GM12878 (cell line): ENCODE results near the gene SHF. TPM values are rescaled to one million over a fixed set of nuclear protein-coding genes. Genes with fewer than 3 reads are reported as not detected.

Experiments used
- ATAC-seq: fragments of 200-7000 bp; cut with Tn5 transposase; 3 replicates; pipeline ENCODE4 v1.9.1; 2020; ENCODE audit warnings: mild to moderate bottlenecking, moderate library complexity
- BruUV-seq: library from RNA; stranded (reverse); fragments of 400-500 nt; replicated peaks from 2 replicates; lab custom pipeline; 2021; lab: Mats Ljungman, UMichigan
- CTCF ChIA-PET: fragments of 300-600 bp; sonication (Branson Sonifier 250); formaldehyde crosslinking; extraction: SDS; loops from one replicate; lab custom pipeline; 2021; ENCODE audit warnings: inconsistent platforms; lab: Yijun Ruan, JAX
- POLR2A ChIA-PET: fragments of 350-600 bp; formaldehyde crosslinking; extraction: SDS; loops from one replicate; lab custom pipeline; 2021; ENCODE audit warnings: inconsistent platforms; lab: Charles Lee
- RAD21 ChIA-PET: fragments of 300-600 bp; sonication (Branson Sonifier 250); formaldehyde crosslinking; loops from one replicate; lab custom pipeline; 2023; ENCODE audit warnings: antibody characterized with exemption; ENCODE audit not compliant: unreplicated experiment; lab: Charles Lee
- SMC1A ChIA-PET: fragments of 300-600 bp; sonication (Branson Sonifier 250); formaldehyde crosslinking; loops from one replicate; lab custom pipeline; 2023; ENCODE audit not compliant: unreplicated experiment, uncharacterized antibody; lab: Charles Lee
- DNase-seq: peaks from one replicate; pipeline ENCODE4 v3.0.0-alpha.2; 2011; ENCODE audit warnings: low read depth, low spot score
- FAIRE-seq: peaks from 3 replicates; lab custom pipeline; 2011; peaks lifted over from hg19 to GRCh38; lab: Jason Lieb, UNC
- H2AFZ ChIP-seq: 2 replicates; pipeline ENCODE4 v1.6.0; 2011; ENCODE audit warnings: low read depth, low read length, control low read depth; ENCODE audit not compliant: control insufficient read depth
- H3K27ac ChIP-seq: 2 replicates; pipeline ENCODE4 v1.5.1; 2011; ENCODE audit warnings: control low read depth; ENCODE audit not compliant: control insufficient read depth, insufficient read depth
- H3K27me3 ChIP-seq, 2 experiments: replicated peaks in 1 of 2; 2 replicates each; pipeline versions ENCODE4 v1.6.0 to v1.6.1; 2011; ENCODE audit warnings: low read length in 1 of 2; ENCODE audit not compliant: control insufficient read depth in 2 of 2, insufficient read depth in 2 of 2
- H3K36me3 ChIP-seq, 2 experiments: 2 replicates each; pipeline ENCODE4 v1.5.1; 2011; ENCODE audit warnings: low read length in 1 of 2; ENCODE audit not compliant: control insufficient read depth in 2 of 2, insufficient read depth in 2 of 2
- H3K4me1 ChIP-seq: 2 replicates; pipeline ENCODE4 v1.6.1; 2011; ENCODE audit warnings: mild to moderate bottlenecking, low read length, moderate library complexity, mixed read lengths; ENCODE audit not compliant: control insufficient read depth, insufficient read depth
- H3K4me2 ChIP-seq: 2 replicates; pipeline ENCODE4 v1.6.0; 2011; ENCODE audit warnings: control low read depth; ENCODE audit not compliant: control insufficient read depth, insufficient read depth
- H3K4me3 ChIP-seq: fragments of 200-600 bp; sonication (generic); 2 replicates; pipeline ENCODE4 v1.5.1; 2016
- H3K79me2 ChIP-seq: 2 replicates; pipeline ENCODE4 v1.6.0; 2011; ENCODE audit warnings: low read length; ENCODE audit not compliant: control insufficient read depth, insufficient read depth
- H3K9ac ChIP-seq: 2 replicates; pipeline ENCODE4 v1.8.0; 2011; ENCODE audit warnings: low read length, control low read depth, mixed read lengths; ENCODE audit not compliant: control insufficient read depth, insufficient read depth
- H3K9me3 ChIP-seq: replicated peaks from 3 replicates; pipeline ENCODE4 v1.5.1; 2011; ENCODE audit warnings: mild to moderate bottlenecking, low read length; ENCODE audit not compliant: control insufficient read depth, insufficient read depth
- H4K20me1 ChIP-seq: 2 replicates; pipeline ENCODE4 v1.6.0; 2011; ENCODE audit not compliant: control insufficient read depth, insufficient read depth
- ATF7 ChIP-seq: fragments of 450-650 bp; IDR thresholded peaks from 2 replicates; pipeline ENCODE4 v1.6.1; 2016; ENCODE audit warnings: low read depth, mild to moderate bottlenecking
- CREM ChIP-seq: IDR thresholded peaks from 2 replicates; pipeline ENCODE4 v1.6.1; 2014; ENCODE audit warnings: antibody characterized with exemption, low read depth
- ELK1 ChIP-seq: IDR thresholded peaks from 2 replicates; pipeline ENCODE4 v1.6.1; 2012; ENCODE audit warnings: low read depth, low read length, improper control_type of control experiment
- HDGF ChIP-seq: fragments of 450-650 bp; IDR thresholded peaks from 2 replicates; pipeline ENCODE4 v1.6.1; 2016; ENCODE audit warnings: antibody characterized with exemption
- MEF2A ChIP-seq: IDR thresholded peaks from 2 replicates; pipeline ENCODE4 v1.6.1; 2011; ENCODE audit warnings: low read depth, mild to moderate bottlenecking, low read length, moderate library complexity; ENCODE audit not compliant: insufficient read depth
- MTA3 ChIP-seq: IDR thresholded peaks from 2 replicates; pipeline ENCODE4 v1.6.1; 2012; ENCODE audit warnings: low read length, inconsistent platforms, borderline replicate concordance
- PML ChIP-seq: IDR thresholded peaks from 2 replicates; pipeline ENCODE4 v1.6.1; 2012; ENCODE audit warnings: low read length, inconsistent platforms
- SMARCA5 ChIP-seq: fragments of 450-650 bp; IDR thresholded peaks from 2 replicates; pipeline ENCODE4 v1.6.1; 2017; ENCODE audit warnings: mild to moderate bottlenecking
- ZZZ3 ChIP-seq: IDR thresholded peaks from 2 replicates; pipeline ENCODE4 v1.6.1; 2011; ENCODE audit warnings: low read depth; ENCODE audit not compliant: control insufficient read depth, insufficient read length
- in situ Hi-C: fragments of 300-500 bp; cut with MboI; formaldehyde crosslinking; loops from 9 replicates; pipeline ENCODE4 v1.14.3; 2018; ENCODE audit warnings: mixed read lengths
- intact Hi-C: fragments of 100-400 bp; cut with micrococcal nuclease; formaldehyde crosslinking; loops from one replicate; pipeline ENCODE4 v1.14.2; 2022; ENCODE audit not compliant: unreplicated experiment
- polyA plus RNA-seq, 11 experiments: library from polyadenylated mRNA; depleted of rRNA in 4 of 11; unstranded in 6 of 11; stranded (reverse) in 5 of 11; fragments of >200 nt; fragmentation: Nextera tagmentation in 4 of 11; fragmentation: Illumina TruSeq in 1 of 11; extraction: Ambion mirVana in 4 of 11; extraction: Trizol in 1 of 11; gene quantifications; 1 replicate in 1 of 11; 2 replicates in 10 of 11; pipeline versions ENCODE4 v1.2.1 to v1.2.3, GENCODE V29; 2011 to 2016; ENCODE audit warnings: inconsistent platforms in 2 of 11, missing spikeins in 2 of 11, low read depth in 1 of 11
- total RNA-seq, 4 experiments: library from RNA; depleted of rRNA in 3 of 4; stranded (reverse); fragments of >200 nt in 3 of 4; fragmentation: Illumina TruSeq in 1 of 4; extraction: Trizol in 1 of 4; gene quantifications; 2 replicates each; pipeline versions ENCODE4 v1.2.1 to v1.2.3, GENCODE V29; 2013 to 2021

Gene SHF
- total and polyA plus RNA-seq, 10 of the 15 experiments (the other 5 are each of a cell fraction or from before 2014, with no cell fraction given) = 0.04 to 5.7 (median 1.0) TPM; not detected in 1

DNA sequence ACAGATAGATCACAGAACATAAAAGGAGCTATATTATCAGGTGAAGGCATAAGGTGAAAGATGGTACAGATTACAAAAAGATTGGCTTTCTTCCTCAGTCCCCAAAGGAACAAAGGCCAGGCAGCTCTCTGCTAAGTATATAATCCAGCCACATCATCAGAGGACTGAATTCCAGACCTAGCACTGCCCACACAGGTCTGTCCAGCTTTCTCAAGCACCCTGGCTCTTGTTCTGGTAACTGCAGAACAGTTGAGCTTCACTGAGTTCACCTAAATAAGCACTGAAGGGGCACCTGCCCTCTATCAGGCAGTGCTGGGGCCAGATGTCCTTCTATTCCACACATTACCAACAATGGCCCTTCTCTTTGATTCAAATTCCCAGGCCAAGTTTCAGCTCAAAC, 64.4 kb downstream of the SHF start:
- ChIA-PET RAD21 (no interaction called here), SMC1A (no interaction called here), POLR2A (no interaction called here), CTCF (interaction anchor here (1.1 to 5.0 kb wide), 7 partner anchors 10 to 334 kb away, joined by 3 to 21 read pairs (median 4); no protein-coding TSS in a partner anchor)
- ATAC-seq = no peak
- Histone ChIP-seq H3K9ac (no peak overlapping the region), H3K79me2 (no peaks in the 10 kb centered on the region), H3K4me1 (no peaks in the 10 kb centered on the region), H3K36me3 (no peaks in the 10 kb centered on the region), H2AFZ (no peak overlapping the region), H3K4me3 (no peak overlapping the region), H3K4me2 (no peak overlapping the region), H4K20me1 (no peaks in the 10 kb centered on the region), H3K27me3 (peaks cover 0 to 2% of the 10 kb centered on the region in 2 experiments), H3K27ac (no peak overlapping the region), H3K9me3 (no peaks in the 10 kb centered on the region)
- BruUV-seq = no TSS peak
- no peak for TF ChIP-seq MEF2A
- no peak for TF ChIP-seq ELK1
- no peak for TF ChIP-seq ZZZ3
- no peak for TF ChIP-seq SMARCA5
- TF ChIP-seq HDGF = no peak
- no peak for TF ChIP-seq ATF7
- TF ChIP-seq PML = no peak
- no peak for TF ChIP-seq MTA3
- no peak for TF ChIP-seq CREM
- intact Hi-C loops (loop anchor here (10.0 kb wide), 1 partner anchor 149 kb away; no protein-coding TSS in a partner anchor), in situ Hi-C loops (no loop called here)
- FAIRE-seq = no peak
- no peak for DNase-seq
